Measurements from ENCODE around the gene PPP1R12B. TPM values are rescaled to one million over a fixed set of nuclear protein-coding genes. Genes with fewer than 3 reads are reported as not detected.

PPP1R12B gene
- total RNA-seq, 2 experiments from 2014 or later: 19.1 to 23.5 TPM

- no peaks in the 10 kb centered on the region for H3K9me3 ChIP-seq (ENCODE audit: low read length)
- H3K4me3 ChIP-seq (ENCODE audit: low read depth, low read length, poor library complexity, severe bottlenecking): peak overlapping the region; percentile 55
- H3K79me2 ChIP-seq (ENCODE audit: insufficient read depth, low read depth, low read length): peaks cover 14% of the 10 kb centered on the region; the same call in 1 of the 2 replicates
- 0 out of 2 replicates have a peak, but pooled peaks cover 6% of the 10 kb centered on the region for H4K20me1 ChIP-seq (ENCODE audit: insufficient read depth, low read length)
- no TSS peak for BruUV-seq (replicated peaks)
- ChIA-PET POLR2A (no interaction called here), CTCF (ENCODE audit: unreplicated experiment) (no interaction called here)
- no peak for DNase-seq (ENCODE audit: low spot score)
- no peaks in the 10 kb centered on the region for H3K9me2 ChIP-seq (ENCODE audit: insufficient read depth, low read length)
- peaks cover 25% of the 10 kb centered on the region for H3K4me1 ChIP-seq (ENCODE audit: insufficient read depth, low read length, poor library complexity, severe bottlenecking)
- peak overlapping the region; percentile 84; the same call in 1 of the 2 replicates for H2AFZ ChIP-seq (ENCODE audit: low read length)
- peak overlapping the region; percentile 62 for H3K4me2 ChIP-seq (ENCODE audit: low read length)
- intact Hi-C loops (cut with micrococcal nuclease; ENCODE audit: unreplicated experiment): loop anchor here (10.0 kb wide), 1 partner anchor 657 kb away; the partner anchor contains the start of gene TMEM183A
- TF ChIP-seq, protein P1, sequence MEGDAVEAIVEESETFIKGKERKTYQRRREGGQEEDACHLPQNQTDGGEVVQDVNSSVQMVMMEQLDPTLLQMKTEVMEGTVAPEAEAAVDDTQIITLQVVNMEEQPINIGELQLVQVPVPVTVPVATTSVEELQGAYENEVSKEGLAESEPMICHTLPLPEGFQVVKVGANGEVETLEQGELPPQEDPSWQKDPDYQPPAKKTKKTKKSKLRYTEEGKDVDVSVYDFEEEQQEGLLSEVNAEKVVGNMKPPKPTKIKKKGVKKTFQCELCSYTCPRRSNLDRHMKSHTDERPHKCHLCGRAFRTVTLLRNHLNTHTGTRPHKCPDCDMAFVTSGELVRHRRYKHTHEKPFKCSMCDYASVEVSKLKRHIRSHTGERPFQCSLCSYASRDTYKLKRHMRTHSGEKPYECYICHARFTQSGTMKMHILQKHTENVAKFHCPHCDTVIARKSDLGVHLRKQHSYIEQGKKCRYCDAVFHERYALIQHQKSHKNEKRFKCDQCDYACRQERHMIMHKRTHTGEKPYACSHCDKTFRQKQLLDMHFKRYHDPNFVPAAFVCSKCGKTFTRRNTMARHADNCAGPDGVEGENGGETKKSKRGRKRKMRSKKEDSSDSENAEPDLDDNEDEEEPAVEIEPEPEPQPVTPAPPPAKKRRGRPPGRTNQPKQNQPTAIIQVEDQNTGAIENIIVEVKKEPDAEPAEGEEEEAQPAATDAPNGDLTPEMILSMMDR (conservative IDR thresholded peaks at IDR 0.05; ENCODE audit: low read length): no peak
- no peak for TF ChIP-seq EZH2phosphoT487 (IDR thresholded peaks at IDR 0.05; ENCODE audit: borderline replicate concordance, low read depth, low read length)
- H3K27ac ChIP-seq (ENCODE audit: low read depth, low read length, poor library complexity, severe bottlenecking): no peak overlapping the region
- H3K36me3 ChIP-seq (ENCODE audit: insufficient read depth, low read length): no peaks in the 10 kb centered on the region
Measured at GRCh38 chr1:202348005-202348508, 442 bp upstream of the PPP1R12B start.

- intact Hi-C loops (cut with micrococcal nuclease; ENCODE audit: unreplicated experiment): loop anchor here (10.0 kb wide), 1 partner anchor 655 kb away; the partner anchor contains the start of gene TMEM183A
- TF ChIP-seq EZH2phosphoT487 (IDR thresholded peaks at IDR 0.05; ENCODE audit: borderline replicate concordance, low read depth, low read length): no peak
- TF ChIP-seq, protein P1 (conservative IDR thresholded peaks at IDR 0.05; ENCODE audit: low read length): no peak
- no peaks in the 10 kb centered on the region for H3K9me3 ChIP-seq (ENCODE audit: low read length)
- peaks cover 16% of the 10 kb centered on the region for H3K4me1 ChIP-seq (ENCODE audit: insufficient read depth, low read length, poor library complexity, severe bottlenecking)
- H2AFZ ChIP-seq (ENCODE audit: low read length): peak overlapping the region; percentile 86
- peak overlapping the region; percentile 22 for H3K27ac ChIP-seq (ENCODE audit: low read depth, low read length, poor library complexity, severe bottlenecking)
- H3K36me3 ChIP-seq (ENCODE audit: insufficient read depth, low read length): no peaks in the 10 kb centered on the region
- H3K4me2 ChIP-seq (ENCODE audit: low read length): peak overlapping the region; percentile 79
- H3K4me3 ChIP-seq (ENCODE audit: low read depth, low read length, poor library complexity, severe bottlenecking): peak overlapping the region; percentile 86
- 0 out of 2 replicates have a peak, but pooled peaks cover 6% of the 10 kb centered on the region for H4K20me1 ChIP-seq (ENCODE audit: insufficient read depth, low read length)
- no TSS peak for BruUV-seq (replicated peaks)
- ChIA-PET POLR2A (interaction anchor here (1.0 to 1.7 kb wide), 4 partner anchors 8 to 18 kb away, joined by 3 to 6 read pairs (median 4); partner anchors contain the start of gene UBE2T), CTCF (ENCODE audit: unreplicated experiment) (no interaction called here)
- H3K9me2 ChIP-seq (ENCODE audit: insufficient read depth, low read length): no peaks in the 10 kb centered on the region
- H3K79me2 ChIP-seq (ENCODE audit: insufficient read depth, low read depth, low read length): peaks cover 14% of the 10 kb centered on the region; the same call in 1 of the 2 replicates
- peak; percentile 23 for DNase-seq (ENCODE audit: low spot score)
Measured at GRCh38 chr1:202349206-202349928, 868 bp downstream of the PPP1R12B start.

Data from OCI-LY7 (cell line).